GM19468 (cell line): Measurements from ENCODE around the gene FAM120C.

Source experiments
- ATAC-seq: cut with Tn5 transposase; IDR thresholded peaks from one replicate; pipeline ENCODE4 v1.9.1; 2021; ENCODE audit warnings: mild to moderate bottlenecking, moderate library complexity, moderate number of reproducible peaks; ENCODE audit not compliant: unreplicated experiment; ENCODE audit errors: extremely low read depth

The FAM120C gene

DNA sequence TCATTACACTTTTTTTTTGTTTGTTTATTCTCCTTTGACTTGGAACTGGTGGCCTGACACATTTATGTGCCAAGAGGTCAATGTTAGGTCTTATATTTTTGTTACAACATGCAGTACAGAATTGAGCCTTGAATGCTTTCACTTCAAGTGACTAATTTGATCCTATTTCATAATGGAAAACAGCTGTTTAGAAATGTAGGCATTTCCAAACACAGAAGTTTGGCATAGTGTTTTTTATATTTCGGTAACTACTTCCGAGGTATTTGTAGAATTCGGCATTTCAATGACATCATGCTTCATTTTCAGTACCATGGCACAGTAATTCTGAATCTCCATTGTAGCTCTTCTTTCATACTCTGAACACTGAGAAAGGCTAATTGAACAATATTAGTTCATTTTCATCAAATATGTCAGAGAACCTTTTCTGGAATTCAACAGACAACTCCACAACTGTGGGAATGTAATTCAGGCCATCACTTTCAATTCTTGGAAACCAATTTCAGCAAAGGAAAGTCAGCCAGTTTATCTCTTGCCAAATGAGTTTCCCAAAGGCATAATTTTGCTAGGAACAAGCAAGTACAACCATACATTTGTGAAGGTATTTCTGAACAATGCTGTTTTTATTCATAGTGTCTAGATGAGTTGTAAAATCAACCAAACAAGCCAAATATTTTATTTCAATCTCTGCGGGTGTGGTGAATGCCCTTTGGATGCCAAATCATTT lies 11.4 kb downstream of the FAM120C start:
- ATAC-seq, result no peak

DNA sequence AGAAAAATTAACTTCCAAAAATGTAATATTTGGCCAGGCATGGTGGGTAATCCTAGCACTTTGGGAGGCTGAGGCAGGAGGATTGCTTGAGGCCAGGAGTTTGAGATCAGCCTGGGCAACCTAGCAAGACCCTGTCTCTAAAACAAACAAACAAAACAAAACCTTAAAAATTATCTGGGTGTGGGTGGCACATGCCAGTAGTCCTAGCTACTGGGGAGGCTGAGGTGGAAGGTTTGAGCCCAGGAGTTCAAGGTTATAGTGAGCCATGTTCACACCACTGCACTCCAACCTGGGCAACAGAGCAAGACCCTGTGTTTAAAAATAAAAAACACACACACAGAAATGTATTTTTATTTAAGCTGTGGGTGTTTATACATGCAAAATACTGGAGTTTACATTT lies 12.0 kb downstream of the FAM120C start:
- no peak for ATAC-seq

DNA sequence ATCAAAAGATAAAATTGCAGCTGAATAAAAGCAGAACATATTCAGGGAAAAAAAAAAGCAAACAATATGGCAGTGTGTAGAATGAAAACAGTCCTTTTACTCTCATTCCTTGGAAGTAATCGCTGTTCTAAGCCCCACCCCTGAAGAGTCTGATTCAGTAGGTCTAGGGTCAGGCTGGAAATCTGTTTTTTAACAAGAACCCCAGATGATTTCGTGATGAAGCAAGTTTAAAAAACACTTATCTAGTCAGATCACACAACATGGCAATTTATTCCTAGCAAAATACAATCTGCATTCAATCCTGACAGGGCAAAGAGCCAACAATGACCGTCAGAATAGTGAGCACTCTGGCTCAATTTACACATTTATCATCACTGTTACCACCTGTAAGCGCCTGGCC lies 16.1 kb downstream of the FAM120C start:
- ATAC-seq, result no peak

DNA sequence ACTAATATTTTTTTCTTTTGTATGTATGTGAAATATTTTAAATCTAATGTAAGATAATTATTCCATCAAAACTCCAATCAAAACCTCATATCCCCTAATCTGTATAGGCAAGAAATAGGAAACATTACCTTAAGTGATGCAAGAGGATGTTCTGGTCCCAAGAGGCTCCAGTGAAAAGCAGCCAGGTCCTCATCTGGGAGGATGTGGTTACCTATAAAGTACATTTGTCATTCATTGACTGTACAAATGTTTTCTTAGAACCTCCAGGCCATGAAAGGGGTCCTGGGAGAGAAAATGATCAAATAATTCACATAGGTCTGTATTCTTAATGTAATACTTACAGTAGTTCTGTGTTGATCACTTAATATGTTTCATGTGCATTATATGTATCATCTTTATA lies 25.5 kb downstream of the FAM120C start:
- no peak for ATAC-seq

DNA sequence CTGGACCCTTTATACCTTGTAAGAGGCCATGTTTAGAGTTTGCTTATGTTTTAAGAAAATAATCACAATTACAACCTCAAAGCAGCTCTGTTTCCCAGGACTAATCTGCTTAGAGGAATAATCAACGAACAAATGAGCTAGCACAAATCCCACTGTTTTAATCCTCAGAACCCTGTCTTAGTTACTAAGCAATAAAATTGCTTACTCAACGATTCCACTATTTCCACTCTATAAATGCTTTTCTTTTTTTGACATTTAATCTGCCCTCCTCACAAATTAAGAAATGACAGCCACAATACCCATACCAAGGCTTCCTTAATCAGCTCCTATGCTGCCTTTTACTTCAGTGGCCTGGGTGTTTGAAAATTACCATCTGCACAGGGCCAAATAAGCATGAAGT lies 48.8 kb downstream of the FAM120C start:
- no peak for ATAC-seq

DNA sequence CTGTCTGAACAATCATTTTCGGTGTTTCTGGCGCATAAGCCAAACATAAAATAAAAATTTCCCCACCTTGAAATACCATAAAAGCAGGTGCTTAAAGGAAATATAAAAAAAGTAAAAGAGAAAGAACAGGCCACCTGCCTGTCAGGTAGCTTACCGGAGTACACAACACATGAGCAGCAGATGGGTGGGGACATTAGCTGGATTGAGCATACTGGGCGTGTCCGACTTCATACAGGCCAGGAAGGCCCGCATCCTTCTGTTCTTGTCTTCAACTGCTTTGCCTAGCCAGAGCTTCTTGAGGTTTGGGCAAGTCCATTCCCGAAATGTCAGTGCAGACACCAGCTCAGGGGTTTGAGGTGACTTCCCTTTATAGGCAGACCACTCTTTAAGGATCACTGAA lies 66.7 kb downstream of the FAM120C start:
- no peak for ATAC-seq

DNA sequence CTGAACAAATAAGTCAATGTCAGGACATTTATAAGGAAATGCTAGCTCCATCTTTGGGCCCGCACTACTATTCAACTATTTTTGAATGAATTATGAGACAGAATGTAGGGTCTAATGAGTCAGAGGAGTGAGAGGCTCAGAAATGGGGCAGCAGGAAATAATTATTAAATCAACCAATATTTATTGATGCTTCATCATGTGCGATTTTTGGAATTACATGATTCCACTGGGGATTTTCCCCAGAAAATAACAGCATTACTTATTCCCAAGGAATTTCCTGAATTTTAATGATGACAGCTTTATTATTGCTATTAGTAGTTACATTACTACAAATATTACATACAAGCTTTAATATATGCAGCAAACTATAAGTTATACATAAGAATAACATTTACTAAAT lies 89.5 kb downstream of the FAM120C start:
- ATAC-seq, result no peak

DNA sequence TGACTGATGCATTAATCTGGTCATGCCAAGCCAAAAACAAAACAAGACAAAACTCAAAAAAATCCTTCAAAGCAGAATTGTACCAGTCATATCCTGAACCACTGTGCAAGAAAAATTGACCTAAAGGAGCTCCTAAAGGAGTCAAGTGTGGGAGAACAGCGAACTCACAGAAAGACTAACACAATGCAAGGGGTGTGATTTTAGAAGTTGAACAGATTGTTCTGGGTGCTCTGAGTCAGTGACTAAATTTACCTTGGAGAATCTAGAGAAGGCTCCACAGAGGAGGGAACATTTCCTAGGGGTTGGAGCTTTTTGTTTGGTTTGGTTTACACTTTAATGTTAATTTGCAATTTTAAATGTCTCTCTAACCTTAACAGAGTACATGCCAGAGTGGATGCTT lies 89.9 kb downstream of the FAM120C start:
- no peak for ATAC-seq

DNA sequence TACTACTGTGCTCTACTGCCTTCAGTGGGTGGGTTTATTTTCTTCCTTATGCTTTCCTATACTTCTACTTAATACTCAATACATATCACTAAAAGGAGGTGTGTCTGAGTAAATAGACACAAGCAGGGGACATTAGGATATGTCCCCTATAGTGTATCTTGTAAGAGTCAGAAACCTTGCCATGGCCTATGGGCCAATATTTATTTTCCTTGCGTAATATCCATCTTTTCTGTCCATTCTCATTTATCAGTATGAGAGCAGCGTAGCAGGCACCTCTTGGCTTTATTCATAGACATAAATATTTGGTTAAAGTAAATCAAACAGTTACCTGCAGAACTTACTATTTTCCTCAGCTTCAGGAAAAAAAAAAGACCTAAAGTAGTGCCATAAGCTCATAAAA lies 92.2 kb downstream of the FAM120C start:
- ATAC-seq, result no peak

DNA sequence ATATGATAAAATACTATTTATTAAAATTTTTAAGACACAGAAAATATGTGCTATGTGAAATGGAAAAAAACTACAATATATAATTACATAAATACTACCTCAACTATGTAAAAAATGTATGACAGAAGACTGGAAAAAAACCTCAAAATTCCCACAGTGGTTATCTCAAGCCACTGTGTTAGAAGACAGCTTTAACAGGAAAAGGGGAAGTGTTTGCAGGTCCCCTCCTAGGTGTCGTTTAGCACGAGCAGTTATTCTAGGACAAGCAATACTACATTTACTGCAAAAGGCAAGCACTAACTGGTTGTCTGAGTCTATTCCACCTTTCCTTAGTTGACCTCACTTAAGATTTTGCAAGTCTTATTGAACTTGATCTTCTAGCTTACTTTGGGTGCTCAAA lies 93.9 kb downstream of the FAM120C start:
- ATAC-seq, result no peak

DNA sequence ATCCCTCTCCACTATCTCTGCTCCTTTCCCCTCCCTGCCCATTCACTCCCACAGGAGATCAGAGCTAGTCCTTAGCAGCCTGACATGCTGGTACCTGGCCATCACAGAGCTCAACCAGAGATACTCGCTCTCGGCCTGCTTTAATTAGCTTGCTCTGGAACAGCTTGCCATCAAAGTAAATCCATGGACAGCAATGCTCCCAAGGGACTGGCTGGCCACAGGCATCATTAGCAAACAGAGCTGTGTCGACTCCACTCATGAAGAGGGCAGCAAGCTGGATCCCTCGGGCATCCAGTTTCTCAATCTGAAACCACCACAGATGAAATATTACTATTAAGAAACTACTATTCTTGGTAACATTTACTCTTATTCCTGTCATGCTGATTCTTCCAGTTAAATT lies 95.4 kb downstream of the FAM120C start:
- no peak for ATAC-seq

DNA sequence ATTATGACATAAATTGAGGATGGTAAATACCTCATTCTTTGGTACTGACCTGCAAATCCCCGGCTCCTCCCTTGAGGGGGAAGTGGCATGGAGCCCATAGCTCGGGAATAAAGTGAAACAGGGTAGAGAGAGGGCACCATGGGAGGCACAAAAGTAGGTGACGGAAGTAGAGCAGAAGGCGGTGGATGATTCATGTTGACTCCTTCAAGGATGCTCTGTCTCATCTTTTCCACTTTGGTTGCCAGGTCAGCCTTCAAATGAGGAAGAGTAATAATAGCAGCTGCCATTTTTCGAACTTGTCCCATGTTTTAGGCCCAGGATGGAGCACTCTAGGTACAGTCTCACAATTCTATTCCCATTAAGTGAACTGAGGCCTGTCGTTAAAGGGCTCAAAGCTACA lies 97.4 kb downstream of the FAM120C start:
- ATAC-seq, result no peak

DNA sequence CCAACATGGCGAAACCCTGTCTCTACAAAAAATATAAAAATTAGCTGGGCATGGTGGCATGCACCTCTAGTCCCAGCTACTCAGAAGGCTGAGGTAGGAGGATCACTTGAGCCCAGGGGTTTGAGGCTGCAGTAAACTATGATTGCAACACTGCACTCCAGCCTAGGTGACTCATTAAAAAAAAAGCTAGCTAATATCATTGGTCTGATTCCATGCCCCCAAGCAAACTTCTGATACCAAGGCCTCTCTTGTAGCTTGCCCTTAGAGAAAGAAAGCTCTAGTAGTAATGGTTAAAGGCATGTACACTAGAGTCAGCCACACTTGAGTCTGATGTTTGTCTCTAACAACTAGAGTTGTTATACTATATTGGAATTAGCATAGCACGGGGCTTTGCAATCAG lies 106.2 kb downstream of the FAM120C start:
- no peak for ATAC-seq

DNA sequence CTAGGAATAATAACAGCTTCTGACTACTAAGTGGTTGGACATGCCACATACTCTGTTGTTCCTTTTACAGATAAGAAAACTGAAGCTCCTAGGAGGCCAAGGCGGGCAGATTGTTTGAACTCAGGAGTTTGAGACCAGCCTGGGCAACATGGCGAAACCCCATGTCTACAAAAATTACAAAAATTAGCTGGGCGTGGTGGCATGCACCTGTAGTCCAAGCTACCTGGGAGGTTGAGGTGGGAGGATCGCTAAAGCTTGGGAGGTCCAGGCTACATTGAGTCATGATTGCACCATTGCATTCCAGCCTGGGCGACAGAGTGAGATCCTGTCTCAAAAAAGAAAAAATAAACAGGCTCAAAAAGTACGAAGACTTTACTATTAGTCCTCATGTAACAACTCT lies 108.2 kb downstream of the FAM120C start:
- no peak for ATAC-seq

DNA sequence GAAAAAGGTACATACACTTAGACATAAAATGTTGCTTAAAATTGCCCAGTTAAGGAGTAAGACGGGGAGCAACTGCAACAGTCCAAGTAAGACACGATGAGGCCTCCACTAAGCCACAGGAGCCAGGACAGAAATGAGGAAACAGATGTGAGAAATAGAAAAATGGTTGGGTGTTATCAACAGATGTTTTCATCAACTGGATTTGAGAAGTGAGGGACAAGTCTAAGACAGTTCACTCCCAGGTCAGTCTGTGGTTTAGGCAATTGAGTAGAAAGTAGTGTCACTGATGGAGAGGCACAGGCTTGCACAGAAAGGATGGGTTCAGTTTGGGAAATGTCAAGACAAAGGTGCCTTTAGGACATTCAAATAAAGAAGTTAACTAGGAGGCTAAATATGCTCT lies 115.3 kb downstream of the FAM120C start:
- ATAC-seq, result no peak

DNA sequence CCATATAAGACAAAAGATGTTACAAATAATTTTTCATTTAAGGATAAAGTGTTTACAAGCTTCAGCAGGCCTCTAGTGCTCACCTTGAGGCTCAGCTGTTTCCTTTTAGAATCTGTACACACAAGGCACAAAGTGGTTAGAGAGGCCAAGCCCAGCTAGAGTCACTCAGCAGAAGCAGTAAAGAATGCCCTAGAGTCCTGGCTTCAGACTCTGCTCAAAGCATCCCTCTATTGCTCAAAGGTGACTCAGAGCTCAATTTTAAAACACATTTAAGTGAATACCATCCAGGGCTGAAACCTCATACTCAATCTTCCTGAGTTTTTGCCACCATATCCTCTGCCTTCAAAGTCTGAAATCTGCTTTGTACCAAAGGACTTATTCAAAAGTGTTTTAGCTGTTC lies 116.2 kb downstream of the FAM120C start:
- ATAC-seq, result no peak

DNA sequence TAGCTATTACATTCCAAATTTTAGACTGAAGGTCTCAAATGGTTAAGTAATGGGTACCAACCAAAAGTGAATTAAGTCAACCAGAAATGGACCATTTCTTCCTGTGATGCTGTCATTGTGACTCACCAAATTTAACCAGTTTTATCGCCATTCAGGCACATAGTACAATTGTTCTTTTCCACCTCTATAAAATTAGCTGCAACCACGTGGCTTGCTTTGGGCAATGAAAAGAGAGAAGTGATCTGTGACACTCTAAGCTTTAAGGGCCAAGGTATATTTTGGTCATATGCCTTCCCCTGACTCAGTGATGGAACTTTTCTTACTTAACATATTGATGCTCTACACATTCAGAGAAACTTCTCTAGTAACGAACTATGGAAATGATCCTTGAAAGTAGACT lies 118.5 kb downstream of the FAM120C start:
- ATAC-seq, result no peak

DNA sequence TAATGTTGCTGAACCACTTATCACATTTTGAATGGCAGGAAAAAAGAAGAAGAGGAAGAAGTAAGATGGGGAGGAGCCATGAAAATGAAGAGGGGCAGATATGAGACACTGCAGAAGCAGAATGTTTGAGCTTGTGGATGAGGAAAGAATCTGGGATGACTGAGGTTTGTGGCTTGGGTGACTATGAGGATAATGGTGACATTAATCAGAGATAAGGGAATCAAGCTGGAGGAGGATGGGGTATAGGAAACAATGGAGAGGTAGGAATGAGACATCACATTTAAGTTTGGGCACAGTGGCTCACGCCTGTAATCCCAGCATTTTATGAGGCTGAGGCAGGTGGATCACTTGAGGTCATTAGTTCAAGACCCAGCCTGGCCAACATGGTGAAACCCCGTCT lies 119.7 kb downstream of the FAM120C start:
- ATAC-seq, result no peak

DNA sequence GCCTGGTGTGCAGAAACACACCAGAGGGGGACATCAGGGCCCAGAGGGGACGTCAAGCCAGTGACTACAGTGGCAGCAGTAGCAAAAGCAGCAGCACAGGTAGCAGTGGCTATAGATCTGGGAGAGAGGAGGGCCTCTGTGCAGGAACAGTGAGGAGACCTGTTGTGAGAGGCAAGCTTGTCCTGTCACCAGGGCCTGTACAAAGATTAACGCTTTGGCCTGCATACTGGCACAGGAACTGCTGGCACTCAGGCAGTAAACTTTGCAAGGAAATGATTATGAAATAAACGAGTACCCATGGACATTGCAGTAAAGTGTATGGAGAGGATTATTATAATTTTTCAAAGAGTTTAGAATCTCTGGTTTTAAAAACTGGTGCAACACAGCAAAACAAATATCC lies 133.3 kb downstream of the FAM120C start:
- ATAC-seq, result no peak

DNA sequence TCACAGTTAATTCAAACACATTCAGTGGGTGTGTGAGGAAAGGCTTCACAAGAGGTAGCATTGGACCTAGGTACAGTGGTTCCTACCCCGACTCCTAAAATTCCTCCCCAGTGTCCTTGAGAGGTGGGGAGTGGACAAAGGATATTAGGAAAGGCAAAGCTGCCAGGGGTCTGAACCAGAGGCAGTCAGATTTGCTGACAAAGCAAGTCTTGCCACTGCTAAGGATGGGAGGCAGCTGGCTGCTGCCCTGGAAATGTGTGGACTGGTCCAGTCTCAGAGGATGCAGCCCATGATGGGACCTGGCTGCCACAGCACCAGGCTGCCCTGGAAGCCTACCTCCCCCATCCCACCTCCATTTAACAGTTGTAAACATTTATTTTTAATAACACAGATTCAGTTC lies 134.6 kb downstream of the FAM120C start:
- ATAC-seq, result no peak

DNA sequence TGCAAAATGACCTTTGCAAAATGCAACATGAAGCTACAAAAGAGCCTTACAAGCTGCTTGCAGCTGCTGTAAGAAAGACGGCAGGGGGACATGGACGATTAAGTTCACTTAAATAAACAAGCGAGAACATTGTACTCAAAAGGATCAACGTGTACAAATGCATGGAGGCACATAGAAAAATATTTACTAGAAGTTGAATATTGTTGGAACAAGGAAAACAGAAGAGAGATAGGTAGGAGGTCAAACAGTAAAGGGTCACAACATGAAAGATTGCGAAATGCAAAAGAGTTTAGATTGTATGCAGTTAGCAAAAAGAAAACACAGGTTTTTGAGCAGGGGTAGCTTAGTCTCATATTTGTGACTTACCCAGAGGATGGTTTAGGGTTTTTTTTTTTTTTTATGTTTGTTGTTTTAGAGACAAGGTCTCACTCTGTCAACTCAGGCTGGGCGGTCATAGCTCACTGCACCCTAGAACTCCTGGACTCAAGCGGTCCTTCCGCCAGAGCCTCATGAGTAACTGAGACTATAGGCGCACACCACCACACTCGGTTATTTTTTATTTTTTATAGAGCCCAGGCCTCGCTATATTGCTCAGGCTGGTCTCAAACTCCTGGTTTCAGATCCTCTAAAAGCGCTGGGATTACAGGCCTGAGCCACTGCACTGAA lies 137.4 kb downstream of the FAM120C start:
- ATAC-seq, result no peak

DNA sequence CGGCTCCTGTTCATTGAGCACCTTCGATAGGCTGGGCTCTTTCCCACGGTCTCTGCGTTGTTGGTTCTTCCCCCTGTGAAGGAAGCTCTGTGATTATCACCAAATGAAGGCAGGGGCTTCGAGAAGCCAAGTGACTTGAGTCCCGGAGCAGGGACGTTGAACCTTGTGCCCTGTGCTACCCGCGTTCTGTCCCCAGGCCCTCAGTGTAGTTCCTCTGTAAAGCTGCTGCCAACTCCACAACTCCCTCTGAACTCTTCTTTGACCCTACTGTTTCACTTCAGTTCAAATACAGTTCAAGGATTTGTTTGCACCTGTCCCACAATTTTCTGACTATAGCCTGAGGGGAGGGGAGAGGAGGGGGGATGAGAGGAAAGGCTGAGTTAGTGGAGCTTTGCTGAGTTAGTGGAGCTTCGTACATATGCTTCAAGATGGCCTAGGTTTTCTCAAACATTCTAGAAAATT lies 138.1 kb downstream of the FAM120C start:
- no peak for ATAC-seq
